ENCODE measurements around the gene MAP1LC3A.

Gene MAP1LC3A

DNA sequence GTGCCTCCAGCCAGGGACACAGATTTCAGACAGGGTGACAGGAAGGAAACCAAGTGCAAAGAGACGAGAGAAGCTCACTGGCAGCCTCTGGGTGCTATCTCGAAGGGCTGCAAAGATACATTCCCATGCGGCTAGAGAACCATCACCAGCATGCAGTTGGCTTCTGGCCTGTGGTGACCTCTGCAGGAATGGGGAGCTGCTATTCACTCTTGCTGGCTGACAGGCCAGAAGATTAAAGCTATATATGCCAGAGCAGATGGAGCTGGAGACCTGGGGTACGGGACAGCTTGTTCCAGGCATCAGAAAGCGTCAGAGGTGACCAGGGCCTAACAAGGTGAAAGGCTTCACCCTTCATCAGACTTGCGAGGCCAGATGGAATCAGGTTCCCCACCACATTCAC is 20.0 kb downstream of the MAP1LC3A start:
- DNase-seq, result no peak

DNA sequence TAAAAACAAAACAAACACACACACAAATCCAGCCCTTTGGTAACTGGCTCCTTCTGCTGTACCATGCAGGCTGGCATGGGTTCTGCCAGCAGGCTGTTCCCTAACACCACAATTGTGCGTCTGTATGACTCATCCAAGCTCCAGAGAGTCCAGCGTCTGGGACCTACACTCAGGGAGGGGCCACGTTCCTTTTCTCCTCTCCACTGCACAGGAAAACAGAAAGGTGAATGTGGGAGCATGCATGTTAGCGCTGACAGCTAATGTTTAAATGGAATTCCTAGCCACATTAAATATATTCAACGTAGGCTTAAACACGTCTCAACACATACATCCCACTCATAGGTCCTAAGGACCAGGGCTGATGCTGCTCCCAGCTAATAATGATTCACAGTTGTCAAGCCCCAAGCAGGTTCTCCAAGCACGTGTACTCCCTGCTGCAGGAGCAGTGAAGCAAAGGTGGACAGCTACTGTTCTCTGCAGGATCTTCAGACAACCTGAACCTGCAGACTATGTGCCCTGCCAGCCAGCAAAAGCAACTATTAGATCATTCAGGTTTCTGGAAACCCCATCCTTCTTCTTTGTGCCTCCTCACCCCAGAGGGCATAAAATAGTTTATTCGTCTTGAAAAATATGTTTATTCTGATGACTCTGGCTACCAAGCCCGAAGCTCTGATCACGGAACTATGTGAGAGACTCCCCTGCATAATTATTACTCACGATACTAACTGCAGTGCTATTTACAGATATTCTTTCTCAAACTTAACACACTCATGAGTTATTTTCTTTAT is 20.9 kb downstream of the MAP1LC3A start:
- DNase-seq, result no peak

DNA sequence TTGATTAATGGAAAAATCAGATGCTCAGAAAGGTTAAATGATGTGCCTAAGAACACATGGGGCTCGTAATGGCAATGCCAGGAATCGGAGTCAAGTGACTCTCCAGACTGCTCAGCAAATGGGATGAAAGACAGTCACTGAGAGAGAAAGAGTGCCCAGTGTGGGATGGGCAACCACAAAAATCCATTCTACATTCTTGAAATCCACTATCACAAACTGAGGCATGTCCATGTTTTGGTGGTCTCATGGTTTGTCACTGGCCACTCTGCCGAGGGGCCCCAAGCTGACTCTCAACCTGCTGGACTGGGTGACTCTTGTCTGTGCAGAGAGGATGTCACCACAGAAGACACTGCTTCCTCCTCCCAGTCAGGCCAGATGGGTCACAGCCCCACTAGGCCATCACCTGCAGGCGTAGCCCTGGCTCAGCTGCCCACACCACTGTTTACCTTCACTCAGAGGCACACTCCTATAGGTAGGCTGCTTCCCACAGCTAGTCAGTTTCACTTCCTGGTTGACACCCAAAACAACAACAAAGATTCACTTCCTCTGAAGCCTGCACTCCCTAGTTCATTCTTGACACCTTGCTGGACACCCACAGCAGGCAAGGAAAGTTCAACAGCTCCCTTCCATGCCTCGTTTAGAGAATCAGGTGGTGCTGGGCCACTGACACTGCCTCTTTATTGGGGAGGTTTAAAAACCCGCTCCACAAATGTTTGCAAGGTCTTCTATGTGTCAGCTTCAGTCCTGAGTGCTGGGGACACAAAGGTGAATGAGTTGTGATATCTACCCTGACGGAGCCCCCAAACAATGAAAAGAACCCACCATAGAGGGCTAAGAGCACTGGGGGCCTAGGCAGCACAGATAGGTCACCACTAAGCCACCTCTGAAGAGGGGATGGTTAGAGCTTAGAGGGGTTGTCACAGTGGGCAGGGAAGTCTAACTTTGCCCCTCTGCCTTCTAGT is 21.7 kb downstream of the MAP1LC3A start:
- DNase-seq, result peak; percentile 27

DNA sequence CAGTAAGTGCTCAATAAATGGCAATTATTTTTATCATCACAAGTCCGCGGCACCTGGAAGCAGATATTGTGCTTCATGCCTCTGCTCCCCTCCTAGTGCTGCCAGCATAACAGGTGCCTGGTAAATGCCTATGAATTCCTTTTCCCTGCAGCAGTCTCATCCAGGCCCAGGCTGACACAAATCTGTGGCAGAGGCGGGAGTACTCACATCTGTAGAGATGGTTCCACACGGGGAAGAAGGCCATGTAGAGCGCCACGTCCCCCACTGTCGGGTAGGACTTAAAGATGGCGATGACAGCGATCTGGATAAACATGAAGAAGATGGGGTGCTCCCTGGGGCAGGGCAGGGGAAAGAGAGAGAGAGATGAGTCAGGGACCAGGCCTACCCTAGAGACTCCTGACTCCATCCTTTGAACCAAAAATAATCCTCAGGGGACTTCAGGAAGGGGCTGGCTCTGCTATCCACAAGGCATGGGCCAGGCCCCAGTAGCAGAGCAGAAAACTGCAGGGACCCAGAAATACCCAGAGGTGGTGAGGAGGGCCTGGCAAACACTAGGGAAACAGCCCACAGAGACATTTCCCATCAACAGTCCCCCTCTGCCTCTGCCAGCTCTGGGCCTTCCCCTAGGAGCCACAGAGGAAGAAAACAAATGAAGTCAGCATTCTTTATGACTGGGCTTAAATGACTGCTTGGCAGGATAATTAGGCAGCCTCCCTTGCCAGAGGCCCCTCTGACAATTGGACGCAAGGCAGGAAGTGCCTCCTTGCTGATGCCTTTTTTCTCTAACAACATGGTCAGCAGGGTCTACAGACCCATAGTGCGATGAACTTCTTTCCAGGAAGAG is 23.0 kb downstream of the MAP1LC3A start:
- DNase-seq, result no peak

- DNase-seq, result no peak
Observed at GRCh38 chr20:34582221-34582620, 23.7 kb downstream of the MAP1LC3A start.

- DNase-seq, result no peak
Observed at GRCh38 chr20:34582911-34583310, 24.4 kb downstream of the MAP1LC3A start.

DNA sequence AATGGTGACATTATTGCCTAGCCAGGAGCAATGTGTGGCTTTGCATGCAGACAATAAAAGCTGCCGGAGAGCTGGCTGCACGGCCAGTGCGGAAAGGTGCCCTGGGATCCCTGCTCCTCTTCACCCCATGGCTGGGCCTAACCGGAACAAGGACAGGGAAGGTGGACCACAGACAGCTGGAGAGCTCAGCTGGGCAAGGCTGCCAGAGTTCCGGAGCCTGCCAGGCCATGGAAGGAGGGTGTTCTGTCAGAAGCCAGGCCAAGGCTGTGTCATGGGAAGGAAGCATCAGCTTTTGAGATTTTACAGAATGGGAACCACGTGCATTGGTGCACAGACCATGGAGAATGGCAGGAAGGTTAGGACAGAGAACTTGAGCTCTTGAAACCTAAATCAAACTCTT is 25.0 kb downstream of the MAP1LC3A start:
- DNase-seq, result no peak

DNA sequence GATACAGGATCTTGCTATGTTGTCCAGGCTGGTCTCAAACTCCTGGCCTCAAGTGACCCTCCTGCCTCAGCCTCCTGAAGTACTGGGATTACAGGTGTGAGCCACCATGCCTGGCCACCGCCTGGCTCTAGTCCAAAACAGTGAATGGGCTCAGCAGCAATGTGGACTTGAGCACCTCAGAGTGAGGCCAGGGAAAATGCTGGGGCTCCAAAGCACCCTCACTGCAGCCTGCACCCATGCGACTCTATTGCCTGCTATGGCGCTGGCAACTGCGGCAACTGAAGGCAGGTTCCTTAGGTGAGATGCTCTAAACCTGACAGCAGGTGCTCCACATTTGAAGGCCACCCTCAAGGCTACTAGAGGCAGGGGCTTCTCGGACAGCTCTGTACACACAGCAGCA is 26.5 kb downstream of the MAP1LC3A start:
- DNase-seq, result no peak

GRCh38 chr20:34586488-34587163 is 28.1 kb downstream of the MAP1LC3A start:
- DNase-seq, result no peak

- no peak for DNase-seq
Observed at GRCh38 chr20:34595377-34596184, 37.1 kb downstream of the MAP1LC3A start.

DNA sequence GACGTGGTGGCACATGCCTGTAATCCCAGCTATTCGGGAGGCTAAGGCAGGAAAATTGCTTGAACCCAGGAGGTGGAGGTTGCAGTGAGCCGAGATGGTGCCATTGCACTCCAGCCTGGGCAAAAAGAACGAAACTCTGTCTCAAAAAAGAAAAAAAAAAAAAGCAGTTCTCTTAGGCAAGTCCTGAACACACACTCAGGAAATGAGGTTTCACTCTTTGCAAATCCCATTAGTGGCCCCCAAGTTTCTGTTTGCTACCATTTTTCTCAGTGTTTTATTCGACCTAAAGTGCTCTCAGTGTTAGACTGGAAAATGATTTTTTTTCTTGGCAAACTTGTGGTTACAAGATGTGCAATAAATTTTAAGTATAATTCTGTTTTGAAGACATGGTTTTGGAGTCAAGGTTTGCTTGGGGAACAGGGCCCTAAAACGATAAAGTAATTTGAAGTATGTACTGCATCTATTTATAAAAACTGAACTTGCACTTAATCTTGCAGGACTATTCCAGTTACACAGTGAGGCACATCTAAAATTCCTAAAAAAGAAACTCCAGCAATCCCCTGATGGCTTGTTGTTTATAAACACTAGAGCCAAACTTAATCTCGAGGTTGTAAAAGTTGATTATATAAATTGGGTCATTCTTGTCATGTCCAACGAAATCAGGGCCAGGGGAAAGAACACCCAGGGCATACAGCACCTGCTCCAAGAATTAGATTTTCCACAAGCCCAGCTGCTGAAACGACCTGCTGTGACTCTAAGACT is 42.6 kb downstream of the MAP1LC3A start:
- DNase-seq, result no peak

- DNase-seq, result no peak
Observed at GRCh38 chr20:34604980-34605788, 46.7 kb downstream of the MAP1LC3A start.

DNA sequence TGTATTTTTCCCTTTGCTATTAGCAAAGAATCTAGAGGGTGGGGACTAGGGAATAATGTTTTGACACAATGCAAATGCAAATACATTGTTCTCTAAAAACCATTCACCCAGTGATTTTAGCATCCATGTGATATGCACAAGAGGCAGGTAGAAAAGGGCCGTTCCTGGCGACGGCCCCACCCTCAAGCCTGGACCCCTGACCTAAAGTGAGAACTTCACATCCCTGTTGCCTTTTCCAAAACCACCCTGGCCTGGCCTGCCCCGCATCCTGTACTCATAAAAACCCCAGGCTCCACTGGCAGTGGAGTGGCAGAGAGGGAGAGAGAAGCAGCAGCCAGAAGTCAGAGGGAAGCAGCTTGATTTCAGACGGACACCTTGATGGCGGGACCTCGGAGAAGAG is 48.5 kb downstream of the MAP1LC3A start:
- DNase-seq, result no peak

All from CD4-positive, alpha-beta T cell treated with Interleukin-12 subunit alpha and Interleukin-12 subunit beta, for 1 hour (primary cell).